GM12873 (cell line): ENCODE measurements around the gene GEMIN5.

Experiments
- CTCF ChIP-seq: IDR thresholded peaks from 2 replicates; pipeline ENCODE4 v1.5.1; 2012; ENCODE audit warnings: low read depth, mild to moderate bottlenecking, moderate library complexity, low read length, control low read depth; ENCODE audit not compliant: insufficient read depth; ENCODE audit errors: missing control alignments

Gene GEMIN5

GRCh38 chr5:154901913-154902312 is 36.1 kb downstream of the GEMIN5 start:
- TF ChIP-seq CTCF: no peak

GRCh38 chr5:154901276-154901675 is 36.7 kb downstream of the GEMIN5 start:
- TF ChIP-seq CTCF: no peak

- no peak for TF ChIP-seq CTCF
These were observed 37.9 kb downstream of the GEMIN5 start for GRCh38 chr5:154900066-154900465.

- no peak for TF ChIP-seq CTCF
These were observed 38.7 kb downstream of the GEMIN5 start for GRCh38 chr5:154899151-154899816.

GRCh38 chr5:154898210-154898609 is 39.8 kb downstream of the GEMIN5 start:
- no peak for TF ChIP-seq CTCF

- TF ChIP-seq CTCF: no peak
These were observed 41.3 kb downstream of the GEMIN5 start for GRCh38 chr5:154896562-154897165.

GRCh38 chr5:154895606-154896561 is 42.1 kb downstream of the GEMIN5 start:
- TF ChIP-seq CTCF: no peak
